ENCODE data around the gene ATP8B1. TPM values are rescaled to one million over a fixed set of nuclear protein-coding genes. Genes with fewer than 3 reads are reported as not detected.

ATP8B1 gene
- total RNA-seq, 1 experiment from 2014 or later = 1.1 TPM

DNA sequence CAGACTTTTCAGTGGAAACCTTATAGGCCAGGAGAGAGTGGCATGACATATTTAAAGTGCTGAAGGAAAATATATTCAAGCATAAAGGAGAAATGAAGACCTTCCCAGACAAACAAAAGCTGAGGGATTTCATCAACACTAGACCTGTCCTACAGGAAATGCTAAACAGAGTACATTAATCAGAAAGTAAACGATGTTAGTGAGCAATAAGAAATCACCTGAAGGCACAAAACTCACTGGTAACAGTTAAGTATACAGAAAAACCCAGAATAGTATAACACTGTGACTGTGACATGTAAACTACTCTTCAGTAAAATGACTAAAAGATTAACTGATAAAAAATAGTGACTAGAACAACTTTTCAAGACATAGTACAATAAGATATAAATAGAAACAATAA lies 87.4 kb downstream of the ATP8B1 start:
- H3K27ac Mint-ChIP-seq = no peak overlapping the region
- H3K27ac ChIP-seq (ENCODE audit: insufficient read length, low read depth, low read length) = no peak overlapping the region
- no peak overlapping the region for H2BK120ac ChIP-seq (ENCODE audit: low read depth, low read length, poor library complexity, severe bottlenecking)
- H3K4me2 ChIP-seq (ENCODE audit: insufficient read depth, insufficient read length, low read length) = no peak overlapping the region
- H2BK5ac ChIP-seq (ENCODE audit: insufficient read length, low read length) = no peak overlapping the region
- no peak overlapping the region for H4K91ac ChIP-seq (ENCODE audit: insufficient read length, low read depth, low read length)
- no peak overlapping the region for H4K8ac ChIP-seq (replicated peaks; ENCODE audit: insufficient read length, low read depth, low read length)
- DNase-seq = no peak
- H3K4me1 Mint-ChIP-seq = peaks cover 0 to 2% of the 10 kb centered on the region in 2 experiments; a peak in 1 of 4 replicates
- no peak overlapping the region for H2BK20ac ChIP-seq (ENCODE audit: low read depth, low read length, poor library complexity, severe bottlenecking)
- H3T11ph ChIP-seq (ENCODE audit: low read length) = no peak overlapping the region
- no peak overlapping the region for H3K9ac ChIP-seq (ENCODE audit: extremely low read depth, insufficient read length, low read length)
- no peak overlapping the region for H4K5ac ChIP-seq (ENCODE audit: insufficient read length, low read depth, low read length)
- no peaks in the 10 kb centered on the region; the same call in none of the 2 replicates for H3K27me3 Mint-ChIP-seq (ENCODE audit: low read depth)
- no peak for TF ChIP-seq CTCF (conservative IDR thresholded peaks at IDR 0.05)
- no peak overlapping the region for H3K4me3 Mint-ChIP-seq
- no peaks in the 10 kb centered on the region for H4K20me1 ChIP-seq (ENCODE audit: control insufficient read depth, insufficient read depth, insufficient read length)
- H3K9me3 Mint-ChIP-seq = peaks cover 15 to 17% of the 10 kb centered on the region in 2 experiments
- H3K18ac ChIP-seq (ENCODE audit: insufficient read length, low read depth, low read length) = no peak overlapping the region
- no peak overlapping the region for H3K23ac ChIP-seq (ENCODE audit: insufficient read length, low read depth, low read length)
- no peak overlapping the region for H2BK12ac ChIP-seq (ENCODE audit: insufficient read length, low read depth, low read length)
- no peaks in the 10 kb centered on the region for H3K23me2 ChIP-seq (ENCODE audit: insufficient read length, low read depth, low read length, poor library complexity, severe bottlenecking)
- H2BK15ac ChIP-seq (ENCODE audit: low read depth, low read length) = no peak overlapping the region
- no peaks in the 10 kb centered on the region for H3K79me1 ChIP-seq (ENCODE audit: insufficient read depth, low read depth, low read length, poor library complexity, severe bottlenecking)
- H3K56ac ChIP-seq (ENCODE audit: insufficient read length, low read depth, low read length) = no peak overlapping the region
- H3K4me1 ChIP-seq (ENCODE audit: insufficient read depth, low read length) = no peaks in the 10 kb centered on the region
- no peaks in the 10 kb centered on the region for H3K9me3 ChIP-seq (ENCODE audit: control insufficient read depth, low read depth, low read length)
- H2AK5ac ChIP-seq (ENCODE audit: insufficient read length, low read length) = no peak overlapping the region
- no peaks in the 10 kb centered on the region for H3K27me3 ChIP-seq (ENCODE audit: insufficient read depth, low read length)
- no peak overlapping the region for H3K4ac ChIP-seq (ENCODE audit: low read depth, low read length)
- WGBS (ENCODE audit: extremely low coverage, insufficient read length, low lambda C conversion rate) = no CpG with 5 or more reads among the region's 1 CpG
- H2AFZ ChIP-seq (ENCODE audit: low read length) = no peak overlapping the region
- peaks cover 2 to 10% (median 6%) of the 10 kb centered on the region in 3 experiments; a peak in 4 of 7 replicates for H3K36me3 Mint-ChIP-seq (ENCODE audit: insufficient read depth in 1 of 3, low read depth in 3 of 3)
- H3K79me2 ChIP-seq (ENCODE audit: insufficient read depth, low read length) = no peaks in the 10 kb centered on the region
- no peak overlapping the region for H3K14ac ChIP-seq (ENCODE audit: insufficient read depth, low read length)

All from H9 (cell line).